ENCODE data around the gene MOGAT2. TPM values are rescaled to one million over a fixed set of nuclear protein-coding genes. Genes with fewer than 3 reads are reported as not detected.

MOGAT2 gene
- total and polyA plus RNA-seq, 2 donors (not counting 1 experiment from before 2014, with no cell fraction given), result not detected

- H3K4me2 ChIP-seq (ENCODE audit: extremely low read depth, insufficient read depth, low read length), result no peak overlapping the region
- peaks cover 3% of the 10 kb centered on the region for H3K27me3 ChIP-seq (ENCODE audit: control insufficient read depth, insufficient read depth, low read length)
- peak in 1 of 2 donors; percentile 2 for DNase-seq (ENCODE audit: low read depth in 2 of 2)
- no peaks in the 10 kb centered on the region for H4K20me1 ChIP-seq (ENCODE audit: control insufficient read depth, extremely low read depth, insufficient read depth, low read length)
- H3K79me2 ChIP-seq (ENCODE audit: control insufficient read depth, insufficient read depth, low read length), result no peaks in the 10 kb centered on the region
- no peak for TF ChIP-seq EZH2 (IDR thresholded peaks at IDR 0.05; ENCODE audit: low read length, missing control alignments)
- TF ChIP-seq, protein P1, sequence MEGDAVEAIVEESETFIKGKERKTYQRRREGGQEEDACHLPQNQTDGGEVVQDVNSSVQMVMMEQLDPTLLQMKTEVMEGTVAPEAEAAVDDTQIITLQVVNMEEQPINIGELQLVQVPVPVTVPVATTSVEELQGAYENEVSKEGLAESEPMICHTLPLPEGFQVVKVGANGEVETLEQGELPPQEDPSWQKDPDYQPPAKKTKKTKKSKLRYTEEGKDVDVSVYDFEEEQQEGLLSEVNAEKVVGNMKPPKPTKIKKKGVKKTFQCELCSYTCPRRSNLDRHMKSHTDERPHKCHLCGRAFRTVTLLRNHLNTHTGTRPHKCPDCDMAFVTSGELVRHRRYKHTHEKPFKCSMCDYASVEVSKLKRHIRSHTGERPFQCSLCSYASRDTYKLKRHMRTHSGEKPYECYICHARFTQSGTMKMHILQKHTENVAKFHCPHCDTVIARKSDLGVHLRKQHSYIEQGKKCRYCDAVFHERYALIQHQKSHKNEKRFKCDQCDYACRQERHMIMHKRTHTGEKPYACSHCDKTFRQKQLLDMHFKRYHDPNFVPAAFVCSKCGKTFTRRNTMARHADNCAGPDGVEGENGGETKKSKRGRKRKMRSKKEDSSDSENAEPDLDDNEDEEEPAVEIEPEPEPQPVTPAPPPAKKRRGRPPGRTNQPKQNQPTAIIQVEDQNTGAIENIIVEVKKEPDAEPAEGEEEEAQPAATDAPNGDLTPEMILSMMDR (conservative IDR thresholded peaks at IDR 0.05 in 1 of 2, IDR thresholded peaks at IDR 0.05 in 1 of 2; ENCODE audit: low read depth in 1 of 2, low read length in 2 of 2), result no peak
- H3K4me3 ChIP-seq (replicated peaks in 1 of 4; ENCODE audit: control extremely low read depth in 1 of 4, insufficient read depth in 1 of 4, low read depth in 3 of 4, low read length in 4 of 4), result no peak overlapping the region
- H3K36me3 ChIP-seq (ENCODE audit: control insufficient read depth, insufficient read depth, low read length), result no peaks in the 10 kb centered on the region
- no peak overlapping the region for H3K9ac ChIP-seq (ENCODE audit: insufficient read depth, low read length)
- no peak overlapping the region for H3K27ac ChIP-seq (ENCODE audit: insufficient read depth, low read length)
- no peaks in the 10 kb centered on the region for H3K9me3 ChIP-seq (ENCODE audit: control insufficient read depth, insufficient read depth, low read depth, low read length)
- no peaks in the 10 kb centered on the region for H3K4me1 ChIP-seq (ENCODE audit: control insufficient read depth, extremely low read depth, insufficient read depth, low read length)
- H2AFZ ChIP-seq (ENCODE audit: low read length), result no peak overlapping the region
Observed at GRCh38 chr11:75689863-75690609, 27.6 kb upstream of the MOGAT2 start.

GRCh38 chr11:75691804-75692203, 25.8 kb upstream of the MOGAT2 start:
- TF ChIP-seq EZH2 (IDR thresholded peaks at IDR 0.05; ENCODE audit: low read length, missing control alignments), result no peak
- TF ChIP-seq, protein P1 (conservative IDR thresholded peaks at IDR 0.05 in 1 of 2, IDR thresholded peaks at IDR 0.05 in 1 of 2; ENCODE audit: low read depth in 1 of 2, low read length in 2 of 2), result no peak
- Histone ChIP-seq H3K27me3 (ENCODE audit: control insufficient read depth, insufficient read depth, low read length) (peaks cover 3% of the 10 kb centered on the region), H4K20me1 (ENCODE audit: control insufficient read depth, extremely low read depth, insufficient read depth, low read length) (no peaks in the 10 kb centered on the region), H3K4me3 (replicated peaks in 1 of 4; ENCODE audit: control extremely low read depth in 1 of 4, insufficient read depth in 1 of 4, low read depth in 3 of 4, low read length in 4 of 4) (no peak overlapping the region), H2AFZ (ENCODE audit: low read length) (no peak overlapping the region), H3K9ac (ENCODE audit: insufficient read depth, low read length) (no peak overlapping the region), H3K36me3 (ENCODE audit: control insufficient read depth, insufficient read depth, low read length) (no peaks in the 10 kb centered on the region), H3K27ac (ENCODE audit: insufficient read depth, low read length) (no peak overlapping the region), H3K79me2 (ENCODE audit: control insufficient read depth, insufficient read depth, low read length) (no peaks in the 10 kb centered on the region), H3K9me3 (ENCODE audit: control insufficient read depth, insufficient read depth, low read depth, low read length) (no peaks in the 10 kb centered on the region), H3K4me1 (ENCODE audit: control insufficient read depth, extremely low read depth, insufficient read depth, low read length) (no peaks in the 10 kb centered on the region), H3K4me2 (ENCODE audit: extremely low read depth, insufficient read depth, low read length) (no peak overlapping the region)
- no peak for DNase-seq (ENCODE audit: low read depth in 2 of 2)

GRCh38 chr11:75697906-75698581, 19.6 kb upstream of the MOGAT2 start:
- peak in 1 of 2 donors; percentile 2 for DNase-seq (ENCODE audit: low read depth in 2 of 2)
- Histone ChIP-seq H3K27ac (ENCODE audit: insufficient read depth, low read length) (no peak overlapping the region), H3K27me3 (ENCODE audit: control insufficient read depth, insufficient read depth, low read length) (peaks cover 6% of the 10 kb centered on the region), H2AFZ (ENCODE audit: low read length) (no peak overlapping the region), H3K4me2 (ENCODE audit: extremely low read depth, insufficient read depth, low read length) (no peak overlapping the region), H3K79me2 (ENCODE audit: control insufficient read depth, insufficient read depth, low read length) (no peaks in the 10 kb centered on the region), H3K4me1 (ENCODE audit: control insufficient read depth, extremely low read depth, insufficient read depth, low read length) (no peaks in the 10 kb centered on the region), H3K36me3 (ENCODE audit: control insufficient read depth, insufficient read depth, low read length) (no peaks in the 10 kb centered on the region), H4K20me1 (ENCODE audit: control insufficient read depth, extremely low read depth, insufficient read depth, low read length) (no peaks in the 10 kb centered on the region), H3K9ac (ENCODE audit: insufficient read depth, low read length) (no peak overlapping the region), H3K9me3 (ENCODE audit: control insufficient read depth, insufficient read depth, low read depth, low read length) (no peaks in the 10 kb centered on the region), H3K4me3 (replicated peaks in 1 of 4; ENCODE audit: control extremely low read depth in 1 of 4, insufficient read depth in 1 of 4, low read depth in 3 of 4, low read length in 4 of 4) (no peak overlapping the region)
- TF ChIP-seq, protein P1 (conservative IDR thresholded peaks at IDR 0.05 in 1 of 2, IDR thresholded peaks at IDR 0.05 in 1 of 2; ENCODE audit: low read depth in 1 of 2, low read length in 2 of 2), result no peak
- no peak for TF ChIP-seq EZH2 (IDR thresholded peaks at IDR 0.05; ENCODE audit: low read length, missing control alignments)

Data from fibroblast of lung (primary cell).